ENCODE results near the gene STARD5. TPM values are rescaled to one million over a fixed set of nuclear protein-coding genes. Genes with fewer than 3 reads are reported as not detected.

The STARD5 gene
- total and polyA plus RNA-seq, 2 experiments from 2014 or later = 3.8 to 10.1 TPM

DNA sequence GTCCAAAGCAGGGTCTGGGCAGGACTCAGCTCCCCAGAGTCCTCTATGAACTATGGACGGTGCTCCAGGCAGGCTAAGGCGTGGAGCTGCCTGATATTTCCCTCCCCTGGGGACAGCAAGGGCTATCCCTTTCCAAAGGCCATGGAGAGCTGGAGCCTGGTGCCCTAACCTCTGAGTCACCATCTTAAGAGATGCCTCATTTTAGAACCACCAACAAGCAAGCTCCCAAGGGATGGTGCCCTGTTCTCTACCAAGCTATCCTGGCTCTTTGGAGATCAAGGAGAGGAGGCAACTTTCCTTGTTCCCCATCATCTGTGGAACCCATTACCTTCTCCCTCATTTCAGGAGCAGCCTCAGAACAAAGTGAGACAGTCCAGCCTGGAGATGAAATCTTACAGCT, 15.7 kb downstream of the STARD5 start:
- Histone ChIP-seq H3F3A (replicated peaks; ENCODE audit: low read depth) (no peaks in the 10 kb centered on the region), H4K20me1 (replicated peaks; ENCODE audit: insufficient read depth) (no peaks in the 10 kb centered on the region; the same call in 1 of the 2 replicates), H2AFZ (no peak overlapping the region), H3K36me3 (ENCODE audit: insufficient read depth) (no peaks in the 10 kb centered on the region), H3K4me2 (no peak overlapping the region), H3K4me1 (ENCODE audit: insufficient read depth) (peaks cover 10% of the 10 kb centered on the region; the same call in 1 of the 2 replicates), H3K9me2 (ENCODE audit: insufficient read depth) (peaks cover 4% of the 10 kb centered on the region; the same call in 1 of the 2 replicates), H3K79me2 (replicated peaks; ENCODE audit: insufficient read depth) (no peaks in the 10 kb centered on the region), H3K27ac (ENCODE audit: low read depth) (no peak overlapping the region), H3K4me3 (no peak overlapping the region), H3K27me3 (ENCODE audit: insufficient read depth) (no peaks in the 10 kb centered on the region)
- no peak overlapping the region for H3K27ac Mint-ChIP-seq
- peaks cover 16% of the 10 kb centered on the region for H3K4me1 Mint-ChIP-seq
- no peaks in the 10 kb centered on the region for H3K9me3 Mint-ChIP-seq
- H3K27me3 Mint-ChIP-seq (ENCODE audit: insufficient read depth, low read depth, poor library complexity) = peaks cover 8% of the 10 kb centered on the region
- no peak for TF ChIP-seq STAT1 (IDR thresholded peaks at IDR 0.05; ENCODE audit: unreplicated experiment)
- no peak for TF ChIP-seq CREB1 (CRISPR knock-in tag; IDR thresholded peaks at IDR 0.05; ENCODE audit: low read depth)
- no peak for TF ChIP-seq EZH2phosphoT487 (IDR thresholded peaks at IDR 0.05; ENCODE audit: unreplicated experiment)
- TF ChIP-seq POLR2AphosphoS5 (IDR thresholded peaks at IDR 0.05; ENCODE audit: low read depth) = no peak
- TF ChIP-seq, protein P1, sequence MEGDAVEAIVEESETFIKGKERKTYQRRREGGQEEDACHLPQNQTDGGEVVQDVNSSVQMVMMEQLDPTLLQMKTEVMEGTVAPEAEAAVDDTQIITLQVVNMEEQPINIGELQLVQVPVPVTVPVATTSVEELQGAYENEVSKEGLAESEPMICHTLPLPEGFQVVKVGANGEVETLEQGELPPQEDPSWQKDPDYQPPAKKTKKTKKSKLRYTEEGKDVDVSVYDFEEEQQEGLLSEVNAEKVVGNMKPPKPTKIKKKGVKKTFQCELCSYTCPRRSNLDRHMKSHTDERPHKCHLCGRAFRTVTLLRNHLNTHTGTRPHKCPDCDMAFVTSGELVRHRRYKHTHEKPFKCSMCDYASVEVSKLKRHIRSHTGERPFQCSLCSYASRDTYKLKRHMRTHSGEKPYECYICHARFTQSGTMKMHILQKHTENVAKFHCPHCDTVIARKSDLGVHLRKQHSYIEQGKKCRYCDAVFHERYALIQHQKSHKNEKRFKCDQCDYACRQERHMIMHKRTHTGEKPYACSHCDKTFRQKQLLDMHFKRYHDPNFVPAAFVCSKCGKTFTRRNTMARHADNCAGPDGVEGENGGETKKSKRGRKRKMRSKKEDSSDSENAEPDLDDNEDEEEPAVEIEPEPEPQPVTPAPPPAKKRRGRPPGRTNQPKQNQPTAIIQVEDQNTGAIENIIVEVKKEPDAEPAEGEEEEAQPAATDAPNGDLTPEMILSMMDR (conservative IDR thresholded peaks at IDR 0.05; ENCODE audit: low read depth in 2 of 2) = no peak
- TF ChIP-seq NANOG (IDR thresholded peaks at IDR 0.05; ENCODE audit: borderline replicate concordance) = no peak
- TF ChIP-seq JUNB (IDR thresholded peaks at IDR 0.05; ENCODE audit: unreplicated experiment) = no peak
- TF ChIP-seq, protein P2, sequence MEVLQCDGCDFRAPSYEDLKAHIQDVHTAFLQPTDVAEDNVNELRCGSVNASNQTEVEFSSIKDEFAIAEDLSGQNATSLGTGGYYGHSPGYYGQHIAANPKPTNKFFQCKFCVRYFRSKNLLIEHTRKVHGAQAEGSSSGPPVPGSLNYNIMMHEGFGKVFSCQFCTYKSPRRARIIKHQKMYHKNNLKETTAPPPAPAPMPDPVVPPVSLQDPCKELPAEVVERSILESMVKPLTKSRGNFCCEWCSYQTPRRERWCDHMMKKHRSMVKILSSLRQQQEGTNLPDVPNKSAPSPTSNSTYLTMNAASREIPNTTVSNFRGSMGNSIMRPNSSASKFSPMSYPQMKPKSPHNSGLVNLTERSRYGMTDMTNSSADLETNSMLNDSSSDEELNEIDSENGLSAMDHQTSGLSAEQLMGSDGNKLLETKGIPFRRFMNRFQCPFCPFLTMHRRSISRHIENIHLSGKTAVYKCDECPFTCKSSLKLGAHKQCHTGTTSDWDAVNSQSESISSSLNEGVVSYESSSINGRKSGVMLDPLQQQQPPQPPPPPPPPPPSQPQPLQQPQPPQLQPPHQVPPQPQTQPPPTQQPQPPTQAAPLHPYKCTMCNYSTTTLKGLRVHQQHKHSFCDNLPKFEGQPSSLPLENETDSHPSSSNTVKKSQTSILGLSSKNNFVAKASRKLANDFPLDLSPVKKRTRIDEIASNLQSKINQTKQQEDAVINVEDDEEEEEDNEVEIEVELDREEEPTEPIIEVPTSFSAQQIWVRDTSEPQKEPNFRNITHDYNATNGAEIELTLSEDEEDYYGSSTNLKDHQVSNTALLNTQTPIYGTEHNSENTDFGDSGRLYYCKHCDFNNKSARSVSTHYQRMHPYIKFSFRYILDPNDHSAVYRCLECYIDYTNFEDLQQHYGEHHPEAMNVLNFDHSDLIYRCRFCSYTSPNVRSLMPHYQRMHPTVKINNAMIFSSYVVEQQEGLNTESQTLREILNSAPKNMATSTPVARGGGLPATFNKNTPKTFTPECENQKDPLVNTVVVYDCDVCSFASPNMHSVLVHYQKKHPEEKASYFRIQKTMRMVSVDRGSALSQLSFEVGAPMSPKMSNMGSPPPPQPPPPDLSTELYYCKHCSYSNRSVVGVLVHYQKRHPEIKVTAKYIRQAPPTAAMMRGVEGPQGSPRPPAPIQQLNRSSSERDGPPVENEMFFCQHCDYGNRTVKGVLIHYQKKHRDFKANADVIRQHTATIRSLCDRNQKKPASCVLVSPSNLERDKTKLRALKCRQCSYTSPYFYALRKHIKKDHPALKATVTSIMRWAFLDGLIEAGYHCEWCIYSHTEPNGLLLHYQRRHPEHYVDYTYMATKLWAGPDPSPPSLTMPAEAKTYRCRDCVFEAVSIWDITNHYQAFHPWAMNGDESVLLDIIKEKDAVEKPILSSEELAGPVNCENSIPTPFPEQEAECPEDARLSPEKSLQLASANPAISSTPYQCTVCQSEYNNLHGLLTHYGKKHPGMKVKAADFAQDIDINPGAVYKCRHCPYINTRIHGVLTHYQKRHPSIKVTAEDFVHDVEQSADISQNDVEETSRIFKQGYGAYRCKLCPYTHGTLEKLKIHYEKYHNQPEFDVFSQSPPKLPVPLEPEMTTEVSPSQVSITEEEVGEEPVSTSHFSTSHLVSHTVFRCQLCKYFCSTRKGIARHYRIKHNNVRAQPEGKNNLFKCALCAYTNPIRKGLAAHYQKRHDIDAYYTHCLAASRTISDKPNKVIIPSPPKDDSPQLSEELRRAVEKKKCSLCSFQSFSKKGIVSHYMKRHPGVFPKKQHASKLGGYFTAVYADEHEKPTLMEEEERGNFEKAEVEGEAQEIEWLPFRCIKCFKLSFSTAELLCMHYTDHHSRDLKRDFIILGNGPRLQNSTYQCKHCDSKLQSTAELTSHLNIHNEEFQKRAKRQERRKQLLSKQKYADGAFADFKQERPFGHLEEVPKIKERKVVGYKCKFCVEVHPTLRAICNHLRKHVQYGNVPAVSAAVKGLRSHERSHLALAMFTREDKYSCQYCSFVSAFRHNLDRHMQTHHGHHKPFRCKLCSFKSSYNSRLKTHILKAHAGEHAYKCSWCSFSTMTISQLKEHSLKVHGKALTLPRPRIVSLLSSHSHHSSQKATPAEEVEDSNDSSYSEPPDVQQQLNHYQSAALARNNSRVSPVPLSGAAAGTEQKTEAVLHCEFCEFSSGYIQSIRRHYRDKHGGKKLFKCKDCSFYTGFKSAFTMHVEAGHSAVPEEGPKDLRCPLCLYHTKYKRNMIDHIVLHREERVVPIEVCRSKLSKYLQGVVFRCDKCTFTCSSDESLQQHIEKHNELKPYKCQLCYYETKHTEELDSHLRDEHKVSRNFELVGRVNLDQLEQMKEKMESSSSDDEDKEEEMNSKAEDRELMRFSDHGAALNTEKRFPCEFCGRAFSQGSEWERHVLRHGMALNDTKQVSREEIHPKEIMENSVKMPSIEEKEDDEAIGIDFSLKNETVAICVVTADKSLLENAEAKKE (CRISPR knock-in tag; IDR thresholded peaks at IDR 0.05) = no peak
- TF ChIP-seq, protein P3, sequence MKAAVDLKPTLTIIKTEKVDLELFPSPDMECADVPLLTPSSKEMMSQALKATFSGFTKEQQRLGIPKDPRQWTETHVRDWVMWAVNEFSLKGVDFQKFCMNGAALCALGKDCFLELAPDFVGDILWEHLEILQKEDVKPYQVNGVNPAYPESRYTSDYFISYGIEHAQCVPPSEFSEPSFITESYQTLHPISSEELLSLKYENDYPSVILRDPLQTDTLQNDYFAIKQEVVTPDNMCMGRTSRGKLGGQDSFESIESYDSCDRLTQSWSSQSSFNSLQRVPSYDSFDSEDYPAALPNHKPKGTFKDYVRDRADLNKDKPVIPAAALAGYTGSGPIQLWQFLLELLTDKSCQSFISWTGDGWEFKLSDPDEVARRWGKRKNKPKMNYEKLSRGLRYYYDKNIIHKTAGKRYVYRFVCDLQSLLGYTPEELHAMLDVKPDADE (IDR thresholded peaks at IDR 0.05) = no peak
- no peak for TF ChIP-seq ZNF331 (CRISPR knock-in tag; IDR thresholded peaks at IDR 0.05; ENCODE audit: low read depth)
- no peak for TF ChIP-seq ZNF114 (CRISPR knock-in tag; IDR thresholded peaks at IDR 0.05)
- no peak for TF ChIP-seq EZH2 (IDR thresholded peaks at IDR 0.05; ENCODE audit: low read depth, unreplicated experiment)
- TF ChIP-seq, protein P4, sequence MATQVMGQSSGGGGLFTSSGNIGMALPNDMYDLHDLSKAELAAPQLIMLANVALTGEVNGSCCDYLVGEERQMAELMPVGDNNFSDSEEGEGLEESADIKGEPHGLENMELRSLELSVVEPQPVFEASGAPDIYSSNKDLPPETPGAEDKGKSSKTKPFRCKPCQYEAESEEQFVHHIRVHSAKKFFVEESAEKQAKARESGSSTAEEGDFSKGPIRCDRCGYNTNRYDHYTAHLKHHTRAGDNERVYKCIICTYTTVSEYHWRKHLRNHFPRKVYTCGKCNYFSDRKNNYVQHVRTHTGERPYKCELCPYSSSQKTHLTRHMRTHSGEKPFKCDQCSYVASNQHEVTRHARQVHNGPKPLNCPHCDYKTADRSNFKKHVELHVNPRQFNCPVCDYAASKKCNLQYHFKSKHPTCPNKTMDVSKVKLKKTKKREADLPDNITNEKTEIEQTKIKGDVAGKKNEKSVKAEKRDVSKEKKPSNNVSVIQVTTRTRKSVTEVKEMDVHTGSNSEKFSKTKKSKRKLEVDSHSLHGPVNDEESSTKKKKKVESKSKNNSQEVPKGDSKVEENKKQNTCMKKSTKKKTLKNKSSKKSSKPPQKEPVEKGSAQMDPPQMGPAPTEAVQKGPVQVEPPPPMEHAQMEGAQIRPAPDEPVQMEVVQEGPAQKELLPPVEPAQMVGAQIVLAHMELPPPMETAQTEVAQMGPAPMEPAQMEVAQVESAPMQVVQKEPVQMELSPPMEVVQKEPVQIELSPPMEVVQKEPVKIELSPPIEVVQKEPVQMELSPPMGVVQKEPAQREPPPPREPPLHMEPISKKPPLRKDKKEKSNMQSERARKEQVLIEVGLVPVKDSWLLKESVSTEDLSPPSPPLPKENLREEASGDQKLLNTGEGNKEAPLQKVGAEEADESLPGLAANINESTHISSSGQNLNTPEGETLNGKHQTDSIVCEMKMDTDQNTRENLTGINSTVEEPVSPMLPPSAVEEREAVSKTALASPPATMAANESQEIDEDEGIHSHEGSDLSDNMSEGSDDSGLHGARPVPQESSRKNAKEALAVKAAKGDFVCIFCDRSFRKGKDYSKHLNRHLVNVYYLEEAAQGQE (IDR thresholded peaks at IDR 0.05; ENCODE audit: unreplicated experiment) = no peak
- no peak overlapping the region for H3K4me3 Mint-ChIP-seq
- peaks cover 13% of the 10 kb centered on the region for H3K36me3 Mint-ChIP-seq (ENCODE audit: low read depth)
- ATAC-seq (no peak), DNase-seq (ENCODE audit: low spot score) (no peak)

Measured in GM23338 (cell line).